CD4-positive, CD25-positive, alpha-beta regulatory T cell (primary cell): ENCODE results near the gene COIL. TPM values are rescaled to one million over a fixed set of nuclear protein-coding genes. Genes with fewer than 3 reads are reported as not detected.

Experiments used
- ATAC-seq, 2 donors: fragments of 150-1000 bp; cut with Tn5 transposase; one replicate each; pipeline ENCODE4 v1.10.0; 2021; ENCODE audit warnings: low read depth in 2 of 2, moderate number of reproducible peaks in 2 of 2, moderate library complexity in 1 of 2
- DNase-seq, 3 donors: peaks; one replicate each; pipeline versions ENCODE4 v3.0.0 to v3.0.0-alpha.2; 2012 to 2022; ENCODE audit warnings: mixed read lengths in 1 of 3
- H3K27ac ChIP-seq: one replicate; pipeline ENCODE4 v1.7.0; 2013; ENCODE audit warnings: mild to moderate bottlenecking, low read length; ENCODE audit not compliant: insufficient read depth, poor library complexity, severe bottlenecking
- H3K27me3 ChIP-seq: one replicate; pipeline ENCODE4 v1.7.0; 2013; ENCODE audit warnings: low read length; ENCODE audit not compliant: control insufficient read depth, insufficient read depth
- H3K36me3 ChIP-seq: one replicate; pipeline ENCODE4 v1.7.0; 2013; ENCODE audit warnings: mild to moderate bottlenecking, low read length, moderate library complexity; ENCODE audit not compliant: control insufficient read depth, insufficient read depth
- H3K4me1 ChIP-seq: 2 replicates; pipeline ENCODE4 v1.7.0; 2013; ENCODE audit warnings: mild to moderate bottlenecking, low read length; ENCODE audit not compliant: insufficient read depth, control insufficient read depth, poor library complexity, severe bottlenecking
- H3K4me3 ChIP-seq: one replicate; pipeline ENCODE4 v1.7.0; 2013; ENCODE audit warnings: low read depth, mild to moderate bottlenecking, low read length, moderate library complexity
- H3K9me3 ChIP-seq, 2 experiments: 1 replicate in 1 of 2; 2 replicates in 1 of 2; pipeline ENCODE4 v1.7.0; 2013; ENCODE audit warnings: low read length in 2 of 2, mild to moderate bottlenecking in 1 of 2, moderate library complexity in 1 of 2; ENCODE audit not compliant: control insufficient read depth in 2 of 2
- H3K27ac Mint-ChIP-seq, 3 donors: one replicate each; pipeline ENCODE4 v1.8.0; 2020 to 2022; ENCODE audit warnings: mild to moderate bottlenecking in 3 of 3, mixed read lengths in 3 of 3, moderate library complexity in 2 of 3
- H3K27me3 Mint-ChIP-seq: one replicate; pipeline ENCODE4 v1.8.0; 2022; ENCODE audit warnings: mild to moderate bottlenecking, mixed read lengths
- H3K36me3 Mint-ChIP-seq: one replicate; pipeline ENCODE4 v1.8.0; 2020; ENCODE audit warnings: mixed read lengths
- H3K4me1 Mint-ChIP-seq, 4 donors: one replicate each; pipeline ENCODE4 v1.8.0; 2020 to 2022; ENCODE audit warnings: mixed read lengths in 4 of 4, mild to moderate bottlenecking in 1 of 4
- H3K4me3 Mint-ChIP-seq, 4 donors: one replicate each; pipeline ENCODE4 v1.8.0; 2020 to 2022; ENCODE audit warnings: mild to moderate bottlenecking in 4 of 4, mixed read lengths in 4 of 4, moderate library complexity in 3 of 4
- H3K9me3 Mint-ChIP-seq, 7 donors: one replicate each; pipeline ENCODE4 v1.8.0; 2020 to 2022; ENCODE audit warnings: mixed read lengths in 7 of 7, mild to moderate bottlenecking in 3 of 7, moderate library complexity in 2 of 7
- polyA plus RNA-seq, 4 donors: library from polyadenylated mRNA; unstranded; fragments of 300-500 nt; fragmentation: Illumina TruSeq; gene quantifications; one replicate each; pipeline ENCODE4 v1.2.3, GENCODE V29; 2021
- total RNA-seq: library from RNA; stranded (reverse); gene quantifications from one replicate; pipeline ENCODE4 v1.2.3, GENCODE V29; 2022

COIL gene
- total and polyA plus RNA-seq, 5 donors from 2014 or later: 15.4 to 21.4 (median 18.6) TPM

- peaks cover 0 to 4% (median 0%) of the 10 kb centered on the region in 4 donors for H3K4me1 Mint-ChIP-seq
- ATAC-seq: no peak
- no peaks in the 10 kb centered on the region for H3K27me3 Mint-ChIP-seq
- H3K36me3 Mint-ChIP-seq: peaks cover 24% of the 10 kb centered on the region
- no peak overlapping the region for H3K4me3 ChIP-seq
- peaks cover 9 to 19% of the 10 kb centered on the region in 2 experiments for H3K9me3 ChIP-seq
- no peaks in the 10 kb centered on the region for H3K4me1 ChIP-seq
- H3K9me3 Mint-ChIP-seq: peaks cover 0 to 12% (median 0%) of the 10 kb centered on the region in 7 donors
- H3K27me3 ChIP-seq: no peaks in the 10 kb centered on the region
- H3K36me3 ChIP-seq: peaks cover 31% of the 10 kb centered on the region
- H3K27ac ChIP-seq: no peak overlapping the region
- DNase-seq: no peak
- peak overlapping the region in 1 of 3 donors; percentile 74 for H3K27ac Mint-ChIP-seq
- H3K4me3 Mint-ChIP-seq: no peak overlapping the region
Observed at GRCh38 chr17:56933151-56933745, 27.6 kb downstream of the COIL start.

- Histone ChIP-seq H3K9me3 (peaks cover 9 to 19% of the 10 kb centered on the region in 2 experiments), H3K27me3 (no peaks in the 10 kb centered on the region), H3K36me3 (peaks cover 11% of the 10 kb centered on the region), H3K4me3 (no peak overlapping the region), H3K27ac (no peak overlapping the region), H3K4me1 (no peaks in the 10 kb centered on the region)
- Mint-ChIP-seq H3K4me1 (no peaks in the 10 kb centered on the region), H3K4me3 (no peak overlapping the region), H3K9me3 (peaks cover 0 to 12% (median 0%) of the 10 kb centered on the region in 7 donors), H3K27me3 (peaks cover 1% of the 10 kb centered on the region), H3K27ac (no peak overlapping the region), H3K36me3 (peaks cover 12% of the 10 kb centered on the region)
- DNase-seq: no peak
- ATAC-seq: no peak
Observed at GRCh38 chr17:56930739-56931337, 30.0 kb downstream of the COIL start.

- ATAC-seq (no peak), DNase-seq (no peak)
- H3K27me3 Mint-ChIP-seq: peaks cover 10% of the 10 kb centered on the region
- Histone ChIP-seq H3K4me1 (no peaks in the 10 kb centered on the region), H3K27me3 (no peaks in the 10 kb centered on the region), H3K9me3 (peaks cover 9 to 19% of the 10 kb centered on the region in 2 experiments), H3K4me3 (no peak overlapping the region), H3K36me3 (peaks cover 4% of the 10 kb centered on the region), H3K27ac (no peak overlapping the region)
- peaks cover 0 to 12% (median 0%) of the 10 kb centered on the region in 7 donors for H3K9me3 Mint-ChIP-seq
- no peak overlapping the region for H3K4me3 Mint-ChIP-seq
- H3K4me1 Mint-ChIP-seq: no peaks in the 10 kb centered on the region
- peaks cover 10% of the 10 kb centered on the region for H3K36me3 Mint-ChIP-seq
- no peak overlapping the region for H3K27ac Mint-ChIP-seq
Observed at GRCh38 chr17:56929362-56929969, 31.4 kb downstream of the COIL start.

- DNase-seq (no peak), ATAC-seq (no peak)
- peaks cover 18% of the 10 kb centered on the region for H3K27me3 Mint-ChIP-seq
- H3K9me3 ChIP-seq: peaks cover 9 to 19% of the 10 kb centered on the region in 2 experiments
- no peaks in the 10 kb centered on the region for H3K4me1 Mint-ChIP-seq
- H3K36me3 Mint-ChIP-seq: peaks cover 3% of the 10 kb centered on the region
- no peaks in the 10 kb centered on the region for H3K4me1 ChIP-seq
- no peak overlapping the region for H3K4me3 ChIP-seq
- no peak overlapping the region for H3K27ac ChIP-seq
- H3K36me3 ChIP-seq: no peaks in the 10 kb centered on the region
- peaks cover 0 to 12% (median 0%) of the 10 kb centered on the region in 7 donors for H3K9me3 Mint-ChIP-seq
- no peaks in the 10 kb centered on the region for H3K27me3 ChIP-seq
- no peak overlapping the region for H3K27ac Mint-ChIP-seq
- no peak overlapping the region for H3K4me3 Mint-ChIP-seq
Observed at GRCh38 chr17:56928586-56928985, 32.3 kb downstream of the COIL start.

GRCh38 chr17:56926704-56927103 is 34.1 kb downstream of the COIL start:
- H3K4me3 ChIP-seq: no peak overlapping the region
- ATAC-seq (no peak), DNase-seq (no peak)
- Mint-ChIP-seq H3K27me3 (peaks cover 28% of the 10 kb centered on the region), H3K36me3 (no peaks in the 10 kb centered on the region), H3K4me1 (no peaks in the 10 kb centered on the region), H3K4me3 (no peak overlapping the region), H3K27ac (no peak overlapping the region), H3K9me3 (peaks cover 0 to 12% (median 0%) of the 10 kb centered on the region in 7 donors)
- H3K36me3 ChIP-seq: no peaks in the 10 kb centered on the region
- no peaks in the 10 kb centered on the region for H3K27me3 ChIP-seq
- no peak overlapping the region for H3K27ac ChIP-seq
- no peaks in the 10 kb centered on the region for H3K4me1 ChIP-seq
- H3K9me3 ChIP-seq: peaks cover 9 to 19% of the 10 kb centered on the region in 2 experiments

DNA sequence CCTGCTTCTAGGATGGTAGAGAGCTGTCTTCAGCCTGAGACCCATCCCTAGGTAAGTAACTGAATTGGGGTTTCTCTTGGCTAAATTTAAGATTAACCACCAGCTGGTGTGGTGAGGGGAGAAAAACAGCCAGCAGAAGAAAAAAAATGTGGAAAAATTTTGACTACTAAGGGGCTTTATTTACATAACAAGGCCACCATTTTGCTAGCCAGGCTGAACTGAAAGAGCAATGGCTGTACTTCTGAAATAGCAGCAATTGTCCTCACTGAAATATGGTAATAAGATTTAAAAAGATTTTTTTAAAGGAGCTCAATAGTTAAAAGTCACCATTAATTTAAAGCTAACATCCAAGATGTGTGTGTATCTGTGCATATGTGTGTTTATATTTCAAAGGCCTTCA is 34.6 kb downstream of the COIL start:
- H3K4me3 Mint-ChIP-seq: no peak overlapping the region
- peaks cover 0 to 12% (median 0%) of the 10 kb centered on the region in 7 donors for H3K9me3 Mint-ChIP-seq

GRCh38 chr17:56925088-56925487 is 35.8 kb downstream of the COIL start:
- Histone ChIP-seq H3K4me1 (no peaks in the 10 kb centered on the region), H3K27me3 (no peaks in the 10 kb centered on the region), H3K4me3 (no peak overlapping the region), H3K36me3 (no peaks in the 10 kb centered on the region), H3K27ac (no peak overlapping the region), H3K9me3 (peaks cover 4 to 11% of the 10 kb centered on the region in 2 experiments)
- Mint-ChIP-seq H3K9me3 (peaks cover 0 to 4% (median 0%) of the 10 kb centered on the region in 7 donors), H3K36me3 (no peaks in the 10 kb centered on the region), H3K27ac (no peak overlapping the region), H3K27me3 (peaks cover 29% of the 10 kb centered on the region), H3K4me3 (no peak overlapping the region), H3K4me1 (no peaks in the 10 kb centered on the region)
- ATAC-seq (no peak), DNase-seq (no peak)

More for the DNA sequence above, 34.6 kb downstream of the COIL start:
- Mint-ChIP-seq H3K4me1 (no peaks in the 10 kb centered on the region), H3K27me3 (peaks cover 29% of the 10 kb centered on the region), H3K27ac (no peak overlapping the region), H3K36me3 (no peaks in the 10 kb centered on the region)
- Histone ChIP-seq H3K36me3 (no peaks in the 10 kb centered on the region), H3K27me3 (no peaks in the 10 kb centered on the region), H3K4me3 (no peak overlapping the region), H3K4me1 (no peaks in the 10 kb centered on the region), H3K27ac (no peak overlapping the region), H3K9me3 (peaks cover 9 to 19% of the 10 kb centered on the region in 2 experiments)
- ATAC-seq (no peak), DNase-seq (no peak)
